ENCODE measurements around the gene MLPH. TPM values are rescaled to one million over a fixed set of nuclear protein-coding genes. Genes with fewer than 3 reads are reported as not detected.

The MLPH gene
- total and polyA plus RNA-seq, 4 donors, result 1.6 to 25.9 (median 22.3) TPM

GRCh38 chr2:237533668-237534161 is 46.7 kb downstream of the MLPH start (continued):
- TF ChIP-seq RXRA (IDR thresholded peaks at IDR 0.05), result no peak

- Histone ChIP-seq H3K36me3 (ENCODE audit: control insufficient read depth in 4 of 4, insufficient read depth in 3 of 4, low read depth in 1 of 4, low read length in 3 of 4) (peaks cover 3 to 5% (median 3%) of the 10 kb centered on the region in 4 donors), H3K4me3 (ENCODE audit: low read depth in 1 of 3, low read length in 3 of 3) (no peak overlapping the region), H3K4me1 (ENCODE audit: control insufficient read depth in 4 of 4, insufficient read depth in 4 of 4, low read length in 3 of 4) (peaks cover 0 to 5% (median under 1%) of the 10 kb centered on the region in 4 donors), H3K27me3 (ENCODE audit: control insufficient read depth in 4 of 4, insufficient read depth in 4 of 4, low read length in 3 of 4) (no peaks in the 10 kb centered on the region), H3K9ac (ENCODE audit: low read depth in 1 of 2, low read length in 2 of 2) (no peak overlapping the region), H3K27ac (ENCODE audit: low read depth in 1 of 2, low read length in 2 of 2) (no peak overlapping the region), H3K9me3 (ENCODE audit: control insufficient read depth in 4 of 4, low read length in 3 of 4) (no peaks in the 10 kb centered on the region)
- no peak for TF ChIP-seq ZBTB33 (IDR thresholded peaks at IDR 0.05)
- no peak for TF ChIP-seq RAD21 (IDR thresholded peaks at IDR 0.05)
- TF ChIP-seq JUND (IDR thresholded peaks at IDR 0.05), result no peak
- TF ChIP-seq YY1 (IDR thresholded peaks at IDR 0.05), result no peak
- no peak for TF ChIP-seq SP1 (IDR thresholded peaks at IDR 0.05)
- TF ChIP-seq RXRA (IDR thresholded peaks at IDR 0.05), result no peak
- TF ChIP-seq ATF3 (IDR thresholded peaks at IDR 0.05), result no peak
- no peak for TF ChIP-seq CTCF (IDR thresholded peaks at IDR 0.05; ENCODE audit: low read depth, low read length, missing input control)
- TF ChIP-seq FOXA2 (IDR thresholded peaks at IDR 0.05), result no peak
- TF ChIP-seq HNF4A (conservative IDR thresholded peaks at IDR 0.05), result no peak
- TF ChIP-seq NR2F2 (IDR thresholded peaks at IDR 0.05), result no peak
- no peak for TF ChIP-seq TAF1 (conservative IDR thresholded peaks at IDR 0.05)
- no peak for TF ChIP-seq REST (IDR thresholded peaks at IDR 0.05)
- no peak for TF ChIP-seq FOXA1 (IDR thresholded peaks at IDR 0.05)
- no peak for TF ChIP-seq GABPA (IDR thresholded peaks at IDR 0.05 in 1 of 2, conservative IDR thresholded peaks at IDR 0.05 in 1 of 2)
- no peak for TF ChIP-seq EGR1 (IDR thresholded peaks at IDR 0.05; ENCODE audit: low read depth in 2 of 2)
- no peak for TF ChIP-seq MAX (IDR thresholded peaks at IDR 0.05)
- no peak for TF ChIP-seq HNF4G (IDR thresholded peaks at IDR 0.05)
- 100% methylated on average over 1 of the region's 1 CpG for WGBS
- DNase-seq (ENCODE audit: low spot score), result no peak
These were observed 47.3 kb downstream of the MLPH start for GRCh38 chr2:237534380-237534779.
